Adrenal gland (tissue), 12 donors: Measurements from ENCODE around the gene SDK2. TPM values are rescaled to one million over a fixed set of nuclear protein-coding genes. Genes with fewer than 3 reads are reported as not detected.

Experiments
- DNase-seq, 7 donors: peaks; one replicate each; pipeline ENCODE4 v3.0.0-alpha.2; 2019 to 2020
- H3K27ac ChIP-seq, 5 donors: fragments of 200-600 bp; sonication (generic) in 4 of 5; 1 replicate in 3 of 5; 2 replicates in 2 of 5; pipeline versions ENCODE4 v1.5.1 to v1.8.0; 2016 to 2020; ENCODE audit warnings: mild to moderate bottlenecking in 1 of 5
- H3K27me3 ChIP-seq: fragments of 200-600 bp; 2 replicates; pipeline ENCODE4 v1.8.0; 2021
- H3K36me3 ChIP-seq, 2 donors: fragments of 200-600 bp; replicated peaks in 1 of 2; 1 replicate in 1 of 2; 2 replicates in 1 of 2; pipeline versions ENCODE4 v1.5.1 to v1.8.0; 2018 to 2022
- H3K4me1 ChIP-seq, 2 donors: fragments of 200-600 bp; replicated peaks in 1 of 2; 1 replicate in 1 of 2; 2 replicates in 1 of 2; pipeline versions ENCODE4 v1.5.1 to v1.8.0; 2018 to 2021
- H3K4me3 ChIP-seq, 4 donors: fragments of 200-600 bp; sonication (generic) in 3 of 4; one replicate each; pipeline ENCODE4 v1.5.1; 2016 to 2018
- H3K9me3 ChIP-seq, 3 donors: fragments of 200-600 bp; sonication (generic) in 1 of 3; replicated peaks in 1 of 3; 1 replicate in 2 of 3; 2 replicates in 1 of 3; pipeline versions ENCODE4 v1.5.1 to v1.8.0; 2016 to 2021
- POLR2A ChIP-seq, 2 donors: fragments of 450-650 bp; IDR thresholded peaks; one replicate each; pipeline ENCODE4 v1.6.1; 2017; ENCODE audit warnings: antibody characterized with exemption in 2 of 2, mild to moderate bottlenecking in 2 of 2, moderate library complexity in 1 of 2
- WGBS, 4 donors: extraction: QIAGEN DNeasy Blood & Tissue Kit in 2 of 4; methylation state at CpG; one replicate each; pipeline versions ENCODE4 v1.1.5 to v1.1.7; 2013 to 2017; 5-methylcytosine and 5-hydroxymethylcytosine counted together
- intact Hi-C, 2 donors: fragments of 100-400 bp; cut with DNase I; formaldehyde crosslinking; loops; one replicate each; pipeline versions ENCODE4 v1.14.1 to v1.15.0; 2022 to 2023
- polyA plus RNA-seq, 3 donors: library from polyadenylated mRNA; stranded (reverse); fragments of 200-250 nt in 2 of 3; fragments of 350-450 nt in 1 of 3; fragmentation: Illumina TruSeq in 1 of 3; extraction: RNeasy Lipid Tissue Mini Kit (QIAGEN cat#74804) in 1 of 3; gene quantifications; one replicate each; pipeline ENCODE4 v1.2.3, GENCODE V29; 2013 to 2014
- total RNA-seq, 9 donors: library from RNA; depleted of rRNA in 4 of 9; stranded (reverse); fragments of >200 nt in 4 of 9; fragments of 120-200 nt in 1 of 9; fragmentation: NEBNext Ultra II Directional in 1 of 9; extraction: Animal tissue kit (Norgen Biotek cat#: 25700) in 1 of 9; gene quantifications; one replicate each; pipeline versions ENCODE4 v1.1.0 to v1.2.4, GENCODE V29; 2013 to 2023
- TF ChIP-seq, protein P1 (sequence below), 6 experiments: fragments of 450-650 bp in 4 of 6; fragments of 200-600 bp in 2 of 6; sonication (generic) in 1 of 6; IDR thresholded peaks; 1 replicate in 5 of 6; 2 replicates in 1 of 6; pipeline versions ENCODE4 v1.5.1 to v1.8.0; 2016 to 2021; ENCODE audit warnings: antibody characterized with exemption in 6 of 6, mild to moderate bottlenecking in 2 of 6, moderate library complexity in 1 of 6
- donor health status: healthy with polysubstance abuse.
- donor health status: Bipolar disorder and iron deficiency.
- donor health status: DM: yes; HTN: yes; CAD: no.
- donor health status: DM: no; HTN: no; CAD: no.
- donor health status: DM: no; HTN: no; CAD: no.
- donor health status: DM: yes; HTN: yes; CAD: no.

SDK2 gene
- total and polyA plus RNA-seq, 12 donors: 0.27 to 2.1 (median 0.84) TPM

DNA sequence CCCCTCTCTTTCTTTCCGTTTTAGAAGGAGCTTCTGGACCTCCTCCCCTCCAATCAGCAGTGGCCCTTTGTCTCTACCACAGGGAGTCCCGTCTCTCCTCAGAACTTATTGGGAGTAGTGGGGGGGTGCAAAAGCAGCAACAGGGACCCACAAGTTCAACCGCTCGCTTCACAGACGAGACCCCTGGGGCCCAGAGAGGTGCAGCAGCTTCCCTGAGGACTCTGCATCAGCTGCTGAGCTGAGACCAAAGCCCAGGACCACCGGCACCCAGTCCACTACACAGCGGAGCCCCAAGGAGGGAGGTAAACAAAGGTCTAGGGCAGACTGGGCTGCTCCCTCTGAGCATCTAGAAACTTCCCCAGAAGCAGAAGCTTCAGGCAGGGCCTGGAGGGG is 123.9 kb downstream of the SDK2 start:
- Histone ChIP-seq H3K4me1 (no peaks in the 10 kb centered on the region), H3K27ac (no peak overlapping the region), H3K4me3 (no peak overlapping the region), H3K36me3 (no peaks in the 10 kb centered on the region), H3K27me3 (no peaks in the 10 kb centered on the region), H3K9me3 (no peaks in the 10 kb centered on the region)
- TF ChIP-seq POLR2A (IDR thresholded peaks at IDR 0.05): no peak
- TF ChIP-seq, protein P1, sequence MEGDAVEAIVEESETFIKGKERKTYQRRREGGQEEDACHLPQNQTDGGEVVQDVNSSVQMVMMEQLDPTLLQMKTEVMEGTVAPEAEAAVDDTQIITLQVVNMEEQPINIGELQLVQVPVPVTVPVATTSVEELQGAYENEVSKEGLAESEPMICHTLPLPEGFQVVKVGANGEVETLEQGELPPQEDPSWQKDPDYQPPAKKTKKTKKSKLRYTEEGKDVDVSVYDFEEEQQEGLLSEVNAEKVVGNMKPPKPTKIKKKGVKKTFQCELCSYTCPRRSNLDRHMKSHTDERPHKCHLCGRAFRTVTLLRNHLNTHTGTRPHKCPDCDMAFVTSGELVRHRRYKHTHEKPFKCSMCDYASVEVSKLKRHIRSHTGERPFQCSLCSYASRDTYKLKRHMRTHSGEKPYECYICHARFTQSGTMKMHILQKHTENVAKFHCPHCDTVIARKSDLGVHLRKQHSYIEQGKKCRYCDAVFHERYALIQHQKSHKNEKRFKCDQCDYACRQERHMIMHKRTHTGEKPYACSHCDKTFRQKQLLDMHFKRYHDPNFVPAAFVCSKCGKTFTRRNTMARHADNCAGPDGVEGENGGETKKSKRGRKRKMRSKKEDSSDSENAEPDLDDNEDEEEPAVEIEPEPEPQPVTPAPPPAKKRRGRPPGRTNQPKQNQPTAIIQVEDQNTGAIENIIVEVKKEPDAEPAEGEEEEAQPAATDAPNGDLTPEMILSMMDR (IDR thresholded peaks at IDR 0.05): no peak
- 69 to 88% (median 77%) methylated on average over 5 to 7 of the region's 7 CpGs for WGBS, 4 donors
- intact Hi-C loops: no loop called here
- DNase-seq: no peak

DNA sequence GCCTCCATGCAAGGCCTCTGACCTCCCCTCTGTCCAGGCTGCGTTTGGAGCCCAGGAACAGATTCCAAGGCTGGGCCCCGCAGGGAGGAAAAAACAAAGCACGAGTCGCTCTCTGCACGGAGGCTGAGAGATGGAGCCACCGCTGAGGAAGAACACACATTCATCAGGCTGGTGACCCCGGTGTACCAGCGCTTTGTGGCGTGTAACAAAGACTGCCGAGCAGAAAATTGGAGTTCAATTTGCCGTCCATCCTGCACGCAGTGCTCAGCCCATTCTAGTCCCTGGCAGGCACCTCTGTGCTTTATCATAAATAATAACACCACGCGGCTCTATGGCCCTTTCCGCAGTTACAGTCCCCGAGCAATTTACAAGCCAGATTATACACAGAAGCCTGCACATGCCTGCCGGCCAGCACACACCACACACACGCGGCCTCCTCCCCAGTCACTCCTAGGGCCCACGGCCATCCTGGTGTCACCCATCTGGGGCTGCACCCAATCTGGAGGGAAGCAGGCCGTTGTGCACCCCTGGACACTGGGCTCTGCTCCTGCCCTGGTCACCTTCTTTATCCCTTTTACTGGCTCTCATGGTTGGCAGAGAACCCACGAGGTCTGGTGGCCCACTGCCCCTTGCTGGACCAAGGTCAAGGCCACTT is 124.4 kb downstream of the SDK2 start:
- intact Hi-C loops: no loop called here
- no peaks in the 10 kb centered on the region for H3K4me1 ChIP-seq
- TF ChIP-seq POLR2A (IDR thresholded peaks at IDR 0.05): no peak
- TF ChIP-seq, protein P1 (IDR thresholded peaks at IDR 0.05): no peak
- no peak for DNase-seq
- H3K4me3 ChIP-seq: no peak overlapping the region
- no peak overlapping the region for H3K27ac ChIP-seq
- H3K27me3 ChIP-seq: no peaks in the 10 kb centered on the region
- WGBS, 4 donors: 77 to 83% (median 80%) methylated on average over 22 of the region's 22 CpGs
- H3K36me3 ChIP-seq: no peaks in the 10 kb centered on the region
- H3K9me3 ChIP-seq: no peaks in the 10 kb centered on the region

DNA sequence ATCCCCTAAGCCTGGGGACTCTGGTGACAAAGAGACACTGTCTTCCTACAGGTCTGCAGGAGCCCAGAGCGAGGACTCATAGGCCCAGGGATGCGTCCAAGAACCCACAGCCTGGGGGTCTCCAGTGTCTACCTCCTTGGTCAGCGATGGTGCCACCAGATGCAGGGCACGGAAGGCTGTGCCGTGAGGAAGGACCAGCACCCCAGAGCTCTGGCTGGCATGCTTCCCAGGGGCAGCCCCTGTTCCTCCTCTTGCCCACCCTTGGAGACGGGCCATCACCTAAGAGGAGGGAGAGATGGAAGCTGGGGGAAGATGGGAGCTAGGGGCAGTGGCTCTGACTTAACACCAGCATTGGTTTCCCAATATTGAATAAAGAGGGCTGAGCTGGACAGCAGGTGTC is 125.2 kb downstream of the SDK2 start:
- TF ChIP-seq POLR2A (IDR thresholded peaks at IDR 0.05): no peak
- TF ChIP-seq, protein P1 (IDR thresholded peaks at IDR 0.05): no peak
- Histone ChIP-seq H3K27me3 (no peaks in the 10 kb centered on the region), H3K27ac (no peak overlapping the region), H3K36me3 (no peaks in the 10 kb centered on the region), H3K4me1 (no peaks in the 10 kb centered on the region), H3K4me3 (no peak overlapping the region), H3K9me3 (no peaks in the 10 kb centered on the region)
- intact Hi-C loops: no loop called here
- DNase-seq: no peak
- WGBS, 4 donors: 93 to 98% (median 95%) methylated on average over 4 to 6 of the region's 6 CpGs

DNA sequence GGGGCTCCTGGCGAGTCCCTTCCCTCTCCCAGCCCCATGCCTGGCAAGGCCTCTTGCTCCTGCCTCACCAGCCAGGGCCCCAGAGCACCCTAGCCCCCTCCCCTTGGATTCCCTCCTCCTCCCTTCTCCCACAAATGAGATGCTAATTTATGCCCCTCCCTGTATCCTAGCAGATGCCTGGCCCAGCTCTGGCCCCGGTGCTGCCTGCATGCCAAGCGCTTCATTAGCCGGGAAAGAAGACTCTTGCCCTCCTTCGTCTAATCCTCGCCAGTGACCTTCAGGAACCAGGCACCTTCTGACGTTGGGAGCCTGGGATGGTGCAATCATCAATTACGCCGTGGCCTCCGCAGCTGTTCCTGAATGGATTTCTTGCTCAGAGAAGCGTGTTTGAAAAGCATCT is 127.8 kb downstream of the SDK2 start:
- 81 to 87% (median 85%) methylated on average over 11 of the region's 11 CpGs for WGBS, 4 donors
- intact Hi-C loops: no loop called here

More for the DNA sequence above, 127.8 kb downstream of the SDK2 start:
- H3K36me3 ChIP-seq: no peaks in the 10 kb centered on the region
- H3K27ac ChIP-seq: no peak overlapping the region
- no peak overlapping the region for H3K4me3 ChIP-seq
- DNase-seq: no peak
- no peaks in the 10 kb centered on the region for H3K9me3 ChIP-seq
- TF ChIP-seq, protein P1 (IDR thresholded peaks at IDR 0.05): no peak
- TF ChIP-seq POLR2A (IDR thresholded peaks at IDR 0.05): no peak
- no peaks in the 10 kb centered on the region for H3K4me1 ChIP-seq
- no peaks in the 10 kb centered on the region for H3K27me3 ChIP-seq
